Heart left ventricle (tissue), 13 donors: ENCODE results near the gene ACP2.
A peak's percentile ranks its signal among the peaks of the same experiment; 100 is the strongest.

Source experiments
- POLR2A ChIP-seq, 2 donors: fragments of 450-650 bp; IDR thresholded peaks; one replicate each; pipeline ENCODE4 v1.6.1; 2017; ENCODE audit warnings: antibody characterized with exemption in 2 of 2, mild to moderate bottlenecking in 2 of 2, moderate library complexity in 2 of 2
- TF ChIP-seq, protein P1 (sequence below), 12 donors: fragments of 200-600 bp; sonication (generic) in 4 of 12; IDR thresholded peaks; one replicate each; pipeline versions ENCODE4 v1.5.0 to v1.8.0; 2018 to 2022; ENCODE audit warnings: antibody characterized with exemption in 12 of 12, mild to moderate bottlenecking in 5 of 12
- donor health status: ischemic (EF 13 %, LVEDD 7.1; RV severe dilation, severe dysfunction).
- donor health status: DM: no; HTN: yes; CAD: no.
- donor health status: DM: no; HTN: no; CAD: no.
- donor health status: ischemic (EF 25% LVEDD 6.9; RV normal size, moderate dysfunction).
- donor health status: ischemic (EF 25% LVEDD 5.7; RV mildly dilated, moderate dysfunction).
- donor health status: ischemic (EF 35%, LVEDD 5.7; RV mildly dilated, moderate dysfunction).
- donor health status: nonischemic (EF 11% LVEDD 7.7; RV severe dilation, severe dysfunction).
- donor health status: DM: yes; HTN: yes; CAD: no.
- donor health status: PGD.
- donor health status: ischemic (EF 29% LVEDD 5.4; RV normal size, mild dysfunction).
- donor health status: nonischemic (EF 23%, LVEDD 6.1; RV moderate dilation, normal function).

DNA sequence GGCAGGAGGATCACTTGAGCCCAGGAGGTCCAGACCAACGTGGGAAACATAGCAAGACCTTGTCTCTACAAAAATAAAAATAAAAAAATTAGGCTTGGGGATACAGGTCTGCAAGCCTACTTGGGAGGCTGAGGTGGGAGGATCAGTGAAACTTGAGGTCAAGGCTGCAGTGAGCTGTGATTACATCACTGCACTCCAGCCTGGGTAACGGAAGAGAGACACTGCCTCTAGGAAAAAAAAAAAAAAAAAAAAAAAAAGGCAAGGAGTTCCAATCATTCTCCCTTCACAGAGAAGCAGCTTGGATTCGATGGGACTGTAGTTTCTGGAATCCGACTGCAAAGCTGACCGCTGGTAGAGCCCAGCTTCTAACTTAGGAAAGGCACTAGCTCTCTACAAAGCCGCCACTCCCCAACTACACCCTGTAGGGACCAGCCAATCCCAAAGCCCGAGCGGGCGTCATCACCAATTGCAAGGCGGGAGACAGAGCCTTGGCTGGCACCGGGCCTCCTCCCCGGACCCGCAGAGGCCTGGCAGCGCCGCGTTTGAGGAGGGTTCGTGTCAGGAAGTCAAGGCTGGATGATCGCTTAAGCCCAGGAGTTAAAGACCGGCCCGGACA is 34.6 kb downstream of the ACP2 start:
- TF ChIP-seq, protein P1, sequence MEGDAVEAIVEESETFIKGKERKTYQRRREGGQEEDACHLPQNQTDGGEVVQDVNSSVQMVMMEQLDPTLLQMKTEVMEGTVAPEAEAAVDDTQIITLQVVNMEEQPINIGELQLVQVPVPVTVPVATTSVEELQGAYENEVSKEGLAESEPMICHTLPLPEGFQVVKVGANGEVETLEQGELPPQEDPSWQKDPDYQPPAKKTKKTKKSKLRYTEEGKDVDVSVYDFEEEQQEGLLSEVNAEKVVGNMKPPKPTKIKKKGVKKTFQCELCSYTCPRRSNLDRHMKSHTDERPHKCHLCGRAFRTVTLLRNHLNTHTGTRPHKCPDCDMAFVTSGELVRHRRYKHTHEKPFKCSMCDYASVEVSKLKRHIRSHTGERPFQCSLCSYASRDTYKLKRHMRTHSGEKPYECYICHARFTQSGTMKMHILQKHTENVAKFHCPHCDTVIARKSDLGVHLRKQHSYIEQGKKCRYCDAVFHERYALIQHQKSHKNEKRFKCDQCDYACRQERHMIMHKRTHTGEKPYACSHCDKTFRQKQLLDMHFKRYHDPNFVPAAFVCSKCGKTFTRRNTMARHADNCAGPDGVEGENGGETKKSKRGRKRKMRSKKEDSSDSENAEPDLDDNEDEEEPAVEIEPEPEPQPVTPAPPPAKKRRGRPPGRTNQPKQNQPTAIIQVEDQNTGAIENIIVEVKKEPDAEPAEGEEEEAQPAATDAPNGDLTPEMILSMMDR (IDR thresholded peaks at IDR 0.05): no peak
- TF ChIP-seq POLR2A (IDR thresholded peaks at IDR 0.05): peak in 1 of 2 donors; percentile 80
